AG04450 (cell line): ENCODE results near the gene SLC16A12. TPM values are rescaled to one million over a fixed set of nuclear protein-coding genes. Genes with fewer than 3 reads are reported as not detected.
"Not testable (repeated sequence)": the region's sequence is repeated elsewhere in the genome, so short reads cannot be mapped to it uniquely, and the experiment has no call there.

Source experiments
- CTCF ChIA-PET: fragments of 300-600, 350-600 bp; formaldehyde crosslinking; extraction: SDS; loops from one replicate; lab custom pipeline; 2022; ENCODE audit warnings: antibody characterized with exemption, inconsistent platforms; lab: Charles Lee
- POLR2A ChIA-PET: fragments of 350-600 bp; formaldehyde crosslinking; extraction: SDS; loops from one replicate; lab custom pipeline; 2021; ENCODE audit warnings: antibody characterized with exemption, inconsistent platforms; lab: Yijun Ruan, JAX
- DNase-seq: peaks from one replicate; pipeline ENCODE4 v3.0.0-alpha.2; 2011; ENCODE audit warnings: low read depth, low spot score
- H3K27ac ChIP-seq: one replicate; pipeline ENCODE4 v1.5.1; 2012; ENCODE audit warnings: low read depth, low read length, control low read depth
- H3K27me3 ChIP-seq: one replicate; pipeline ENCODE4 v1.6.0; 2012; ENCODE audit warnings: low read length; ENCODE audit not compliant: control insufficient read depth, insufficient read depth
- H3K4me3 ChIP-seq: 2 replicates; pipeline ENCODE4 v1.5.1; 2011; ENCODE audit warnings: mild to moderate bottlenecking, low read depth, low read length, control low read depth
- H3K9me3 ChIP-seq: 2 replicates; pipeline ENCODE4 v1.5.1; 2012; ENCODE audit warnings: low read length; ENCODE audit not compliant: control insufficient read depth, insufficient read depth
- polyA plus RNA-seq: library from polyadenylated mRNA; depleted of rRNA; stranded (reverse); fragments of >200 nt; gene quantifications from 2 replicates; pipeline ENCODE4 v1.2.3, GENCODE V29; 2011
- TF ChIP-seq, protein P1 (sequence below): IDR thresholded peaks from 2 replicates; pipeline ENCODE4 v1.5.1; 2011; ENCODE audit warnings: low read depth, low read length, control low read depth, inconsistent platforms

Gene SLC16A12
- polyA plus RNA-seq, 1 experiment = 1.5 TPM

GRCh38 chr10:89450901-89451300, 84.5 kb downstream of the SLC16A12 start:
- Histone ChIP-seq H3K27ac (no peak overlapping the region), H3K27me3 (no peaks in the 10 kb centered on the region), H3K4me3 (no peak overlapping the region), H3K9me3 (no peaks in the 10 kb centered on the region)
- no peak for DNase-seq
- POLR2A ChIA-PET = no interaction called here
- CTCF ChIA-PET = no interaction called here
- TF ChIP-seq, protein P1, sequence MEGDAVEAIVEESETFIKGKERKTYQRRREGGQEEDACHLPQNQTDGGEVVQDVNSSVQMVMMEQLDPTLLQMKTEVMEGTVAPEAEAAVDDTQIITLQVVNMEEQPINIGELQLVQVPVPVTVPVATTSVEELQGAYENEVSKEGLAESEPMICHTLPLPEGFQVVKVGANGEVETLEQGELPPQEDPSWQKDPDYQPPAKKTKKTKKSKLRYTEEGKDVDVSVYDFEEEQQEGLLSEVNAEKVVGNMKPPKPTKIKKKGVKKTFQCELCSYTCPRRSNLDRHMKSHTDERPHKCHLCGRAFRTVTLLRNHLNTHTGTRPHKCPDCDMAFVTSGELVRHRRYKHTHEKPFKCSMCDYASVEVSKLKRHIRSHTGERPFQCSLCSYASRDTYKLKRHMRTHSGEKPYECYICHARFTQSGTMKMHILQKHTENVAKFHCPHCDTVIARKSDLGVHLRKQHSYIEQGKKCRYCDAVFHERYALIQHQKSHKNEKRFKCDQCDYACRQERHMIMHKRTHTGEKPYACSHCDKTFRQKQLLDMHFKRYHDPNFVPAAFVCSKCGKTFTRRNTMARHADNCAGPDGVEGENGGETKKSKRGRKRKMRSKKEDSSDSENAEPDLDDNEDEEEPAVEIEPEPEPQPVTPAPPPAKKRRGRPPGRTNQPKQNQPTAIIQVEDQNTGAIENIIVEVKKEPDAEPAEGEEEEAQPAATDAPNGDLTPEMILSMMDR = no peak

- POLR2A ChIA-PET, H3K9me3 ChIP-seq, H3K27me3 ChIP-seq, H3K27ac ChIP-seq, DNase-seq, H3K4me3 ChIP-seq, CTCF ChIA-PET: not testable (repeated sequence)
Observed at GRCh38 chr10:89444819-89445218, 90.6 kb downstream of the SLC16A12 start.

DNA sequence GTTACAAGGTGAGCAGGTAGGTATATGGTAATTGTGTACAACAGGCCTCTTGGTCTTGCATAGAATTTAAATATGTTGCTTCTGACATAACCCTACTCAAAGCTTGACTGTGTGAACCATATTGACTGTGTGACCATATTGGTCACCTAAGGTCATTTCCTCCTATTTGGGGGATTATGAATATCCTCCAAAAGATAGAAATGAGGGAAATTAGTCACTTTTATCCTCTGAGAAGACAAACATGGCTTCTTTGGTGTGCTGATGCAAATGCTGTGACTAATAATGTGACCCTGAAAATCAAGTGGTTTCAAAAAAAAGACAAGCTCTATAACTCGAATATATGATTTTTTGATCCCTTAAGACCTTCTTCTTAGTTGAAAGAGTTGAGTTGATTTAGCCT, 93.1 kb downstream of the SLC16A12 start:
- CTCF ChIA-PET = interaction anchor here (0.6 kb wide), 1 partner anchor 49 kb away, joined by 3 read pairs; no protein-coding TSS in a partner anchor
- Histone ChIP-seq H3K9me3 (peaks cover 5% of the 10 kb centered on the region), H3K4me3 (no peak overlapping the region), H3K27me3 (no peaks in the 10 kb centered on the region), H3K27ac (no peak overlapping the region)
- TF ChIP-seq, protein P1 = no peak
- POLR2A ChIA-PET = no interaction called here
- no peak for DNase-seq

DNA sequence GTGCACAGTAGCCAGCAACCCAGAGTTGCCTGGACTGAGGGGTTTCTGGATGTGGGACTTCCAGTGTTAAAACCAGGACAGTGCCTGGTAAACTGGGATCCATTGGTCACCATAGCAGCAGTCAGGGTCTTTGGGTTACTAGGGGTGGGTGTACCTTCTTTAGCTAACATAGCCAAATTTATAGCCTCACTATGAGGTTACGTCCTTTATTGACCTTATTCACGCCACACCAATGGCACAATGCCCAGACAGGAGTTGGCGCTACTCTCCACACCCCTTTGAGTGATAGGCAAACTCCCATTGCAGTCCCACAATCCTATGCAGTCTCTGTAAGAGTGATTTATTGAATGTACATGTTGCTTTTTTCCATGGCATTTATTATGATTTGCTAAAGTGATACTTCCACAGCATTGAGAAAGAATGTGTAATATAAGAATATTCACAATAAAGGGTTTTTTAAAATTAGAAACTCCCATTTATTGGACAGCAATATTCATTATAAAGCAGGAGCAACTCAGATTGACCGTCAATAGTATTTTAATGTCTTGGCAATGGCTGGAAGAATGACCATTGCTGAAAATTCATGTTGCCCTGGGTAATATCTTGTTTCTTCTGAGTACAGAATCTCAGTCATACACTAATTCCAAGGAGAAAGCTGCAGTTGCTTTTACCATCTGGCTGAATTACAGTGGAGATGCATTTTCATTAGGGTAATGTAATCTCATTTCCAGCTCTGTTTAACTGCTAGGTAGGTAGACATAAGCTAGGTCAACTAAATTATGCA, 95.0 kb downstream of the SLC16A12 start:
- no peaks in the 10 kb centered on the region for H3K27me3 ChIP-seq
- no peak overlapping the region for H3K27ac ChIP-seq
- TF ChIP-seq, protein P1 = no peak
- H3K4me3 ChIP-seq = no peak overlapping the region
- CTCF ChIA-PET = no interaction called here
- POLR2A ChIA-PET = no interaction called here
- peaks cover 5% of the 10 kb centered on the region for H3K9me3 ChIP-seq
- no peak for DNase-seq

DNA sequence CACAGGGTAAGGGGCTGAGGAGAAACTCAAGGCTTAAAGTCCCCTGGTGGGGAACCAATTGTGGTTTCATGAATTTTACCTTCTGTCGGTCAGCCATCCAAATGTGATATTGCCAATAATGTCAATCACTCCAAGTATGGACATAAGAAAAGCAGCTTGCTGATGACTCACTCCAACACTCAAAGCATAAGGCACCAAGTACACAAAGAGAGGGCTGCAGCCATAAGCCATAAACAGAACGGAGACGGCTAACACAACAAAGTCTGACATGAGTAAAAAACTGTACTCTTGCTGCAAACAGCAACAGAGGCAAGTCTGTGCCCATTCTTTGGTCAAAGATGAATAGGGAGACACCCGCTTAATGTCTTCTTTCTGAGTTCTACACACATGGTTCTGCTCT, 96.9 kb downstream of the SLC16A12 start:
- no peaks in the 10 kb centered on the region for H3K9me3 ChIP-seq
- no peak overlapping the region for H3K4me3 ChIP-seq
- ChIA-PET POLR2A (no interaction called here), CTCF (no interaction called here)
- no peaks in the 10 kb centered on the region for H3K27me3 ChIP-seq
- TF ChIP-seq, protein P1 = no peak
- H3K27ac ChIP-seq = no peak overlapping the region
- no peak for DNase-seq
